Prostate gland (tissue), 2 donors: Measurements from ENCODE around the gene ADRM1.

Source experiments
- CTCF ChIP-seq, 4 experiments: fragments of 200-600 bp in 2 of 4; fragments of 450-650 bp in 2 of 4; sonication (generic) in 2 of 4; IDR thresholded peaks; 1 replicate in 3 of 4; 2 replicates in 1 of 4; pipeline ENCODE4 v1.5.1; 2016 to 2019; ENCODE audit warnings: antibody characterized with exemption in 4 of 4, mild to moderate bottlenecking in 2 of 4, moderate library complexity in 2 of 4
- POLR2A ChIP-seq: fragments of 450-650 bp; IDR thresholded peaks from one replicate; pipeline ENCODE4 v1.6.1; 2016; ENCODE audit warnings: antibody characterized with exemption, mild to moderate bottlenecking

GRCh38 chr20:62349556-62350097 lies 46.8 kb downstream of the ADRM1 start:
- TF ChIP-seq POLR2A (no peak), CTCF (IDR thresholded peaks at IDR 0.05) (no peak)
